HuH-7 (cell line): ENCODE results near the gene RAB22A.

ENCODE experiments used
- DNase-seq: peaks from one replicate; pipeline ENCODE4 v3.0.0; 2011; ENCODE audit warnings: low spot score

RAB22A gene

GRCh38 chr20:58309591-58310290, at the start of gene RAB22A:
RAB22A (plus strand) TSS chr20:58309715; CDS start chr20:58309977, 262 bp downstream.
- peak; percentile 80 for DNase-seq

GRCh38 chr20:58260006-58260405, 49.5 kb upstream of the RAB22A start:
- DNase-seq = no peak

- DNase-seq = no peak
Observed at GRCh38 chr20:58261660-58262059, 47.9 kb upstream of the RAB22A start.

GRCh38 chr20:58264271-58264670, 45.2 kb upstream of the RAB22A start:
- DNase-seq = no peak

- no peak for DNase-seq
Observed at GRCh38 chr20:58267389-58268215, 41.9 kb upstream of the RAB22A start.

- DNase-seq = no peak
Observed at GRCh38 chr20:58268421-58268821, 41.1 kb upstream of the RAB22A start.

GRCh38 chr20:58268936-58269619, 40.4 kb upstream of the RAB22A start:
- no peak for DNase-seq

GRCh38 chr20:58271606-58272351, 37.7 kb upstream of the RAB22A start:
- no peak for DNase-seq

- no peak for DNase-seq
Observed at GRCh38 chr20:58274384-58274783, 35.1 kb upstream of the RAB22A start.

- DNase-seq = no peak
Observed at GRCh38 chr20:58277107-58277506, 32.4 kb upstream of the RAB22A start.

GRCh38 chr20:58277578-58278472, 31.7 kb upstream of the RAB22A start:
- DNase-seq = no peak

GRCh38 chr20:58286729-58287128, 22.8 kb upstream of the RAB22A start:
- no peak for DNase-seq

GRCh38 chr20:58287638-58288037, 21.9 kb upstream of the RAB22A start:
- DNase-seq = no peak

- no peak for DNase-seq
Observed at GRCh38 chr20:58289143-58289542, 20.4 kb upstream of the RAB22A start.

GRCh38 chr20:58293453-58293852, 16.1 kb upstream of the RAB22A start:
- DNase-seq = no peak

- no peak for DNase-seq
Observed at GRCh38 chr20:58294497-58295455, 14.7 kb upstream of the RAB22A start.

GRCh38 chr20:58296051-58296837, 13.3 kb upstream of the RAB22A start:
- no peak for DNase-seq

GRCh38 chr20:58297394-58297793, 12.1 kb upstream of the RAB22A start:
- DNase-seq = no peak

- DNase-seq = no peak
Observed at GRCh38 chr20:58300321-58300720, 9.2 kb upstream of the RAB22A start.
